NCI-H510A treated with DMSO at 0.1 percent for 48 hours (cell line): Measurements from ENCODE around the gene TERT.

Experiments used
- DNase-seq: peaks from one replicate; lab custom pipeline; 2025; lab: John Stamatoyannopoulos, UW

TERT gene

GRCh38 chr5:1259806-1260480 lies 34.9 kb downstream of the TERT start:
- DNase-seq = no peak

DNA sequence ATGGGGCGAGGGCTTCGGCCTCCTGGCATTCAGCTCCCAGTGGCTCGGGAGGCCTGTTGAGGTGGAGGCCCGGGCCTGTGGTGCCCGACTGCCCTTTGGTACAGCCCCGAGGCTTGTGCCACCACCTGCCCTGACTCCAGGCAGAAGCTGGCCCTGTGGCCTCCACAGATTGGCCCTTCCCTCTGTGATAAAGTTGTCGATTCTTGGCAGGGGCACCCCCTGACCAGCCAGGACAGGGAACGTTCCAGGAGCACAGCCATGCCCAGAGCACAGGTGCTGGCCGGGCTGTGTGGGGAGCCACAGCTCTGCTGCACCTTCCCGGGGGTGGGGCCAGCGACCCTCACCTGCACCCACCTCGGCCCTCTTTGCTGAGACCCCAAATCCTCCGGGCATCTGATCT lies 37.0 kb downstream of the TERT start:
- DNase-seq = no peak

DNA sequence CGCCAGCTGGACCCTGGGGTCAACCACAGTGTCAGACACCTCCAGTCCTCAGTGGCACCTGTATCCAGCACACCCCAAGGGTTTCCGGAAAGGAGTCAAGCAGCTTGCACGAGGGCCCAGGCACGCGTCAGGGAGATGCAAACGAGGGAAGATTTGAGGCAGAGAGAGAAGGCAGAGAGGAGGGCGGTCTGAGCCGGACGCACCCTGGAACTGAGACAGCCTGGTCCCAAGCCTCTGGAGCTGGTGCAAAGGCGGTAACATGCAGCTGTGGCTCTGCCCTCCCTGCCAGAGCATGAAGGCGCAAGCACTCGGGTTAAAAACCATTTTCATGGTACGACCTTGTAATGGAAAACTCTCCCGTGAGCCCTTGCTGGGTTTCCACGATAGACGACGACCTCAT lies 37.5 kb downstream of the TERT start:
- DNase-seq = no peak

DNA sequence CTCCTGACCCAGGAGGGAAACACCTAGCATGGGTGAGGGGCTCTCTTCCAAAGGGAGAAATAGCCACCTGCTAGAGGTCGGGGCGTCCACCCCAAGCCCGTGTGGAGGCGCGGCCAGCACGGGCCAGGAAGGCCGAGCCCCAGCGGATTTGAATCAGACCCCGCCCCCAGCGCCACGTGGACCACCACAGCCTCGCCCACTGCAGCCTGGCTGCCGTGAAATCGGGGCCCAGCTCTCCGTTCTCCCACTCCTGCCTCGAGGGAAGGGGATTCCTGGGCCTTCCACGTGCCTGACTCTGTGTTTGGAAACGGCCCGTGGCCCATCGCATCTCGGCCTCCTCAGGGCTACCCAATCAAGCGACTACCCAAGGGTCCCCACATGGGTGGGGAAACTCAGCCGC lies 38.1 kb downstream of the TERT start:
- DNase-seq = no peak

- no peak for DNase-seq
Observed at GRCh38 chr5:1255081-1255561, 39.7 kb downstream of the TERT start.

GRCh38 chr5:1254196-1254595 lies 40.7 kb downstream of the TERT start:
- DNase-seq = no peak

DNA sequence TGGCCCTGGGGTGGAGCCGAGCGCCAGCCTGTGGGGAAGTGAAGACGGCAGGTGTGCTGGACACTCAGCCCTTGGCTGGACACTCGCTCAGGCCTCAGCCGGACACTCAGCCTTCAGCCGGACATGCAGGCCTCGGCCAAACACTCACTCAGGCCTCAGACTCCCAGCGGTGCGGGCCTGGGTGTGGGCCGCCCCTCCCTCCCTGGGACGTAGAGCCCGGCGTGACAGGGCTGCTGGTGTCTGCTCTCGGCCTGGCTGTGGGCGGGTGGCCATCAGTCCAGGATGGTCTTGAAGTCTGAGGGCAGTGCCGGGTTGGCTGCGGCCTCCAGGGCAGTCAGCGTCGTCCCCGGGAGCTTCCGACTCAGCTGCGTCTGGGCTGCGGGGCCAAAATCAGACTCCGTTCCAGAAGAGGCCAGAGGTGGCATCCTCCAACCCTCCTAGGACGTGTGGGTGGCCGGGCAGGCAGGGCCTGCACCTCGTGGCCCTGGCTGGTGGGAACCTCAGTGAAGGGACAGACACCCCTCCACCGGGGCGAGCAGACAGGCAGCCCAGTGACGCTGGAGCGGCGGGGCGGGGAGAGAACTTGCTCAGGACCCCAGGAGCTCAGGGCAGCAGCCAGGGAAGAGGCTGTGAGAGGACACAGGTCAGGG lies 41.3 kb downstream of the TERT start:
- DNase-seq = no peak

- no peak for DNase-seq
Observed at GRCh38 chr5:1252681-1253080, 42.2 kb downstream of the TERT start.

DNA sequence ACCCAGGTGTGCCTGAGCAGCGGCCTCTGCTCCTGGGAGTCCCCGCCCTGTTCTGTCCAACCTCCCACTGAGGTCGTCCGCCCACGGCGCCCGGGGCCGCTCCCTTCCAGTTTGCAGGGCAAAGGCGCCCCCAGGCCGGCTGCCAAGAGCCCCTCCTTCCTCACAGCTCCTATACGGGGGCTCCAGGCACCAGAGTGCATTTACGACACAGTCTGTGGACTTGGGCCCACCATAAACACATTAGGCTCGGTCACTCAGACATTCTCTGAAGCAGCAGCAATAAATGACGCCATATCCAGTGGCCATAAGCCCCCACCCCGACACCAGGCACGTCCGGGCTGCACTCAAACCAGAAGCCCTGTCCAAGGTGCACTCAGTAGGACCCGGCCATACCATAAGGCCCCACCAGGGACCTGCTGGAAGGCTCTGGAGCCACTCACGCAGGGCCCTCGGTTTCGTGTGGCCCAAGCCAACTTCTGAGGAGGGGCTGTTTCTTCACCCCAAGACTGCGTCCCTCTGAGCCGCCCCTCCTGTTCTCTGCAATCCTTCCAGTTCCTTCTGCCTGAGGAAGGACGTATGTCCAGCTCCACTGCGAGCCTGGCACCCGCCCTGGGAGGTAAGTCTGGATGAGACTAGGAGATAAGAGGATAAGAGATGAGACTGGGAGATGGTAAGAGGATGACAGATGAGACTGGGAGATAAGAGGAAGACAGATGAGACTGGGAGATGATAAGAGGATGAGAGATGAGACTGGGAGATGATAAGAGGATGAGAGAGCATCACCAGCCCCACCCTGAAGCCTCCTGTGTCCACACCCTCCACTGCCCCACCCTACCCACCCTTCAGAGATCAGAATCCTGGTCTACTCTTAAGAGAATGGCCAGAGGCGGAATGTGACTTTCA lies 42.9 kb downstream of the TERT start:
- DNase-seq = no peak

- DNase-seq = no peak
Observed at GRCh38 chr5:1249366-1250280, 45.2 kb downstream of the TERT start.

GRCh38 chr5:1247811-1248210 lies 47.1 kb downstream of the TERT start:
- no peak for DNase-seq

DNA sequence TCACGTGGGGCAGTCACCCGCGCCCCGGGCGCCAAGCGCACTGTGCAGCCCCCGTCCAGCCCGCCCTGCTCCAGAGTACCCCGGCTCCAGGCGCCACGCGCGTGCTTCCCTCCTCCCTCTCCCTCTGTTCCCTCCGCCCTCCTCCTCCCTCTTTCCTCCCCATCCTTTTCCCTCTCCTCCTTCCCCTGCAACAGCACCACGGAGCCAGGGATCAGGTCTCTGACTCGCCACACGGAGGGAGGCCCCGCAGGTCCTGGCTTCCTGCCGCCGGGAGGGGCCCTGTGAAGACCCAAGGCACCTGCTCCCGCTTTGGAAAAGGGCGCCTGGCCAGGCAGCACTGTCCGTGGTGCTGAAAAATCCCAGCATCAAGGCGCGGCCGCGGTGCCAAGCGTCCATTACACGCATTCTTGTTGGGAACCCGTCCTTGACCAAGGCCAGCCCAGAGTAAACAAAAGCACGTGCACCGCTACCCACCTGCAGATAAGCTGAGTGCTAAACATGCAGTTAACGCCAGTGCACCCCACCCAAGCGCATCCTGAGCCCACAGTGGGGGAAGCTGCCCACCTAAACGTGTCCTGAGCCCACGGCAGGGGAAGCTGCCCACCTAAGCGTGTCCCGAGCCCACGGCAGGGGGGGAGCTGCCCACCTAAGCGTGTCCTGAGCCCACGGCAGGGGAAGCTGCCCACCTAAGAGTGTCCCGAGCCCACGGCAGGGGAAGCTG lies 48.0 kb downstream of the TERT start:
- DNase-seq = no peak

GRCh38 chr5:1245905-1246576 lies 48.8 kb downstream of the TERT start:
- DNase-seq = no peak

- no peak for DNase-seq
Observed at GRCh38 chr5:1244976-1245375, 49.9 kb downstream of the TERT start.

DNA sequence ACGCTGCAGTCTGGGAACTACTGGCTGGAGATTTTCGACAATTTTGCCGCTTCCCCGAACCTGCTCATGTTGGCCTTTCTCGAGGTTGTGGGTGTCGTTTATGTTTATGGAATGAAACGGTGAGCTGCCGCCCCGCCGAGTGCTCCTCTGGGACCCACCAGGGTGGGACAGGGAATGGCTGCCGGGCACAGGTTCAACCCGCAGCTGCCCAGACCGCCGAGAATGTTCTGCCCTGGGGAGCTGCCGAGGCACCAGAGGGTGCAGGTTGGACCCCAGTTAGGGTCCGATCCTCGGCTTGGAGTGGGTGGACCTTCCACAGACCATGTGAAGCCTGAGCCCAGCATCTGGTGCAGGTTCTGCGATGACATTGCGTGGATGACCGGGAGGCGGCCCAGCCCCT lies 50.6 kb downstream of the TERT start:
- DNase-seq = no peak

DNA sequence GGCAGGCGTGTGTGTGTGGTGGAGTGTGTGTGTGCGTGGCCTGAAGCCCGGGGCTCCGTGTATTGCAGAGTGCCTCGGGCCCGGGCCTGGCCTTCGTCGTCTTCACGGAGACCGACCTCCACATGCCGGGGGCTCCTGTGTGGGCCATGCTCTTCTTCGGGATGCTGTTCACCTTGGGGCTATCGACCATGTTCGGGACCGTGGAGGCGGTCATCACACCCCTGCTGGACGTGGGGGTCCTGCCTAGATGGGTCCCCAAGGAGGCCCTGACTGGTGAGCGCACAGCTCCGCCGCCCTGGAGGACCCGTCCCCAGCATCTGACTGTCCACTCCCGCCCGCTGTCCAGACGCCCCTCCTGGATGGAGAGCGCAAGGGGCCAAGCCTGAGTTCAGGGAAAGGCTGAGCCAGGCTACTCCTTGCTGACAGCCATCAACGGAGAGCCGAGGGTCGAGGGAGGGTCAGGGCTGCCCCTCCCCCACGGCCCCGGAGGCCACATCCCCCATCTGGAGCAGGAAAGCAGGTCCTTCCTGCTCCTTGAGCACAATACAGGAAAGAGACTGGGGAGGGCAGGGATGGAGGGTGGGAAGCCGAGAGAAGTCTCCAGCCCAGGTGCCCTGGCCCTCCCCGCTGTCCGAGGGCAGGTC lies 51.3 kb downstream of the TERT start:
- no peak for DNase-seq

DNA sequence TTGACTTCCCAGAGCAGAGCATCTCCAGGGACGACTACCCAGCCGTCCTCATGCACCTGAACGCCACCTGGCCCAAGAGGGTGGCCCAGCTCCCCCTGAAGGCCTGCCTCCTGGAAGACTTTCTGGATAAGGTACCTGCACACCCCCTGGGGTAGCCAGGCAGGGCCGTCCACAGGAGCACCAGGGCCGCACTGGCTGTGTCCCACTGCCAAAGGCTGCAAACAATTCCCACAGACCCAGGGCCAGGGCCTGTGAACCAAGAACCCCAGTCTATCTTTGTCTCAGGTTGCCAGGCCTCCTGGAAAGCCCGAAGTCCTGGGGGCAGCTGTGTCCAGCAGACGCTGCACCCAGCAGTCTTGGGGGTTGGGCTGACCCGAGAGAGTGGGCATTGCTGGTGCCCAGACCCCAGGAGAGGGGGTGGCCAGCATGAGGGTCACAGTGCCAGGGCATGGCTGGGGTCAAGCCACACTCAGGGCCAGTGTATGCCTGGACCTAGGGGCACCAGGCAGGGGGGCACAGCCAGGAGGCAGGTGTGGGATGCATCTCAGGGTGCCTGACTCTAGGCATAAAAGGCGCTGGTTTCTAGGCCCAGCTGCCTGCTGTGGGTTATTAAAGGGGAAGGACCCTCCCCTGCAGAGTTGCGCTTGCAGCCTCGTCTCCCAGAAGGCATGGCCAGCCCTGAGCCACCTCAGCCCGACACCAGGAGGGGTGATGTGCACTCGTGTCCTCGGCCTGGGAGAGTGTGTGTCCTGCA lies 52.0 kb downstream of the TERT start:
- DNase-seq = no peak

GRCh38 chr5:1241509-1242080 lies 53.3 kb downstream of the TERT start:
- DNase-seq = no peak
